GM15510 (cell line): ENCODE data around the gene DTD1.

Source experiments
- POLR2A ChIP-seq: IDR thresholded peaks from 3 replicates; pipeline ENCODE4 v1.6.1; 2011; ENCODE audit warnings: borderline replicate concordance; ENCODE audit not compliant: insufficient read length; ENCODE audit errors: extremely low read depth

Gene DTD1, protein sequence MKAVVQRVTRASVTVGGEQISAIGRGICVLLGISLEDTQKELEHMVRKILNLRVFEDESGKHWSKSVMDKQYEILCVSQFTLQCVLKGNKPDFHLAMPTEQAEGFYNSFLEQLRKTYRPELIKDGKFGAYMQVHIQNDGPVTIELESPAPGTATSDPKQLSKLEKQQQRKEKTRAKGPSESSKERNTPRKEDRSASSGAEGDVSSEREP

DNA sequence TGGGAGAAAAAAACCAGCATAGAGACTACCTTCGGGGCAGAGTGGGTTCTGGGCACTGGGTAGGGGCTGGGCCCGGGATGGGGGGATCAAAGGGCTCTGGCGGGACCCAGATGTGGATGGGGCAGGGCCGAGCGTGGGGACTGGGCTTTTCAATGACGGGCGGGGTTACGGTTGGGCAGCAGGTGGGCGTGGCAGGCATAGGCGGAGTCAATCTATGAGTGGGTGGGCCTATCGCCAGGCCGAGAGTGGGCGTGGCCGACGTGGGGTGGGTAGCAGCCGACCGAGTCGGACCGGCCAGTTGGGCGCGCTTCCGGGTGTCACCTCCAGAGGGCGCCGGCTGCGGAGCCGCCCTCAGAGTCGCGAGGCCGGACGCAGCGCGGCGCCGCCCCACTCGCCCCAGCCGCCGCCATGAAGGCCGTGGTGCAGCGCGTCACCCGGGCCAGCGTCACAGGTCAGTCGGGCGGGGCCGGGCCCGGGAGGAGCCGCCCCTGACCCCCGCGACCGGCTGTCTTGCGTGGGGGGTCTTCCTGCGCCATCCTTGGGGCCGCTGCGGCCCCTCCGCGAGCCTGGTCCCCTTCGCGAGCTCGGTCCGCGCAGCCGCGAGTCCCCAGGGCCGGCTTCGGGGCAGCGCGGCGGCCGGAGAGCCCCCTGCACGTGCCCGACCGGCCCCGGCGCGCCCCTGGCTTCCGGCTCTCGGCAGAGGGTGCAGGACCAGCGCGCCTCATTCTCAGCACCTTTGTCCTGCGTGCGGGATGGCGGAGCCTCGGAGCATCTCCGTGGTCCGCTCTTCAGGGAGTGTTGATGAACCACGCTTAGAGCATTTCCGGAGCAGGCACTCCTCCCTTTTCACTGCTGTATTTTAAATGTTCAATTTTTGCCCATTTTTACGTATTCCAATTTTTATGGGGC is at the start of gene DTD1:
Gene DTD1, plus strand, starts transcription at position 390 of the 909 bp plus-strand sequence. Its CDS starts 19 bp downstream, at position 409.
- peak; percentile 69 for TF ChIP-seq POLR2A

- TF ChIP-seq POLR2A: no peak
Observed at GRCh38 chr20:18541741-18542140, 46.1 kb upstream of the DTD1 start.

DNA sequence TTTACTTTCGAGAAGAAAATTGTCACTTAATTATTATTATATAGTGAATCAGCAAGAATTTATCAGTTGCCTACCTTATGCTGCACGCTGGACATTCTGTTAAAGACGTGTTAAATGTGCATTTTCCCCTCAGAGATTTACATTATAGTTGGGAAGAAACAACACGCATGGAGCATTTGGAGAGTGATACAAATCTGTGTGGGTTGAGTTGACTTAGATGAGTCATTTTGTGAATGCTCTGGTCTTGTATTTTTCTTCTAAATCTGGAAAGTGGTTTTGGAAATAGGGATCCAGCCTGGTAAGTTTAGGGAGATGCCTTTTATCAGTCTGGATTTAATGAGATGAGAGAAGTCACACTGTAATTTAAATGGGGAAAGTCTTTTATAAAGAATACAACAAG is 44.6 kb upstream of the DTD1 start:
- no peak for TF ChIP-seq POLR2A

GRCh38 chr20:18543932-18544331 is 43.9 kb upstream of the DTD1 start:
- TF ChIP-seq POLR2A: no peak

DNA sequence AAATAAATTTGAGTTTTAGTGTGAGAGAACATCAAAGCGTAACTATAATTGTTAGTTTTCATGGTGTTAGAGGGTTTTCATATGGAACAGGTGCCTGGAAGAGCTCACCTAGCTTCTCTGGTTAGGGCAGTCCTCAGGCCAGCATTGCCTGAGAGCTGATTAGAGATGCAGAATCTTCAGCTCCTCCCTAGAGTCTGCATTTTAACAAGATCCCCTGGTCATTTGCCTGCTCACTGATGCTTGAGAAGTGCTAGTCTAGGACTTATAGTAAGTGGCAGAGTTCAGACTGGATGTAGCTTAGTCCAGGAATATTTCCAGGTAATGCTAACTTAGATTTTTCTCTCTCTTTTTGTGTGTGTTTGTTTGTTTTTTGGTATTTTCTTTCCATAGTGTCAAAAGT is 42.3 kb upstream of the DTD1 start:
- TF ChIP-seq POLR2A: no peak

DNA sequence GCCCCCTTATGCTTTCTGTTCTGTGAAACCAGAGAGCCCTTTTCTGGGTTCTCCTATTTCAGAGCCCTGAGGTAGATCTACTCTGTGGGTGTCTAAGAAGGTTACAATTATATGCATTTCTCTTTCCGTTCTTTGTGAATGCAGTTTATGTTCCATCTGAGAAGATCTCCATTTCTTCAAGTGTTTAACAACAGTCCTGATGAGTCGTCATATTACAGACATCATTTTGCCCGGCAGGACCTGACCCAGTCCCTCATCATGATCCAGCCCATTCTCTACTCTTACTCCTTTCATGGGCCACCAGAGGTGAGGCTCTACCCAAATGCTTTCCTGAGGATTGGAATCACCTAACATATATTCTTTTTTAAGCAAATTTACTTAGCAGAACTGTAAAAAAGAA is 39.4 kb upstream of the DTD1 start:
- TF ChIP-seq POLR2A: no peak

GRCh38 chr20:18553746-18554145 is 34.1 kb upstream of the DTD1 start:
- TF ChIP-seq POLR2A: no peak

DNA sequence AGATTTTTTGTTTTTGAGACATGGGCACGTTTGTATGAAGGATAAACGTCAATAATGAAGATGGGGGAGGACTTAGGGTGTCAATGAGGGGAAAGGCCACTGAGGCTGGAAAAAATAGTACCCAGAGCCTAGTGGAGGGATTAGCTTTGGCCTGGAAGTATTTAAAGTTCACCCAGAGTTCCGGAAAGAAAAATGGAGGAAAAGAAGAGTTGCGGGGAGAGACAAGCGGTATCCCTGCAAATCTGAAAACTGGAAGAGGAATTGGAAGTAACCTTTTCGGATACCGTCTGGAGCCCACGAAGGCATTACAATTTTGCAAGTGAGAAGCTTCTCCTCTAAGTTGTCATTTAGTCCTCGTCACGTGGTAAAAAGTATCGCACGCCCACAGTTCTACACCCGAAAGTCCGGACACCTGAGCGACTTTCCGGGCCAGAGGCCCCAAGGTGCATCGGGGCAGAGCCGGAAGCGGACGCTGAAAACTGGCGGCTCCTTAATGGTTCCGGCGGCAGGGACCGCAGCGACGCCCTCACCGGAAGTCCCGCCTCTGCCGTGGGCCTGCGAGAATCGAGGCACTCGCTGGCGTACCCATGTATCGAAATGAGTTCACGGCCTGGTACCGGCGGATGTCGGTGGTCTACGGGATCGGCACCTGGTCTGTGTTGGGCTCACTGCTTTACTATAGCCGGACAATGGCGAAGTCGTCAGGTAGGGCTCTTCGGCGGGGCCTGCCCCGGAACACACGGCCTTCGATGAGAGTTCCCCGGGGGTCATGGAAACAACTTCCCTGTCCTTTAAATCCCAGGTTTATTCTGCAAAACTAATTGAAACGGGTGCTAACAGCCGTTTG is 20.7 kb upstream of the DTD1 start, which contains the start of gene SMIM26:
Gene SMIM26, plus strand, starts transcription at position 541 of the 847 bp plus-strand sequence. Its CDS starts 47 bp downstream, at position 588.
- TF ChIP-seq POLR2A: peak; percentile 91

DNA sequence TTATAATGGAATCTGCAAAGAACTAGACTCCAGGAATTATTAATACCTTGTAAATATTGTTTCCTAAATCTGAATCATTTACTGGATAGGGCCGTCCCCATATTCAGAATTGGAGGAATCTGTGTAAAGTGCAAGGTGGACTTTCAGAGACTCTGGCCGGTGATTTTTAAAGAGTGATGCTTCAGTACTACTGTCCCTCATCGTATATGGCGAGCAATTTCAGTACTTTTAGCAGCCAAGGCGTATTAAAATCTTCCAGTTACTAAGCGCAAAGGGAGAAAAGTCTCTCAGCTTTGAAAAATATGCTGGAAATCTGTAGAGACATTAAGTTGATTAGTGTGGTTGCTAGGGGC is 20.1 kb upstream of the DTD1 start:
- TF ChIP-seq POLR2A: no peak

DNA sequence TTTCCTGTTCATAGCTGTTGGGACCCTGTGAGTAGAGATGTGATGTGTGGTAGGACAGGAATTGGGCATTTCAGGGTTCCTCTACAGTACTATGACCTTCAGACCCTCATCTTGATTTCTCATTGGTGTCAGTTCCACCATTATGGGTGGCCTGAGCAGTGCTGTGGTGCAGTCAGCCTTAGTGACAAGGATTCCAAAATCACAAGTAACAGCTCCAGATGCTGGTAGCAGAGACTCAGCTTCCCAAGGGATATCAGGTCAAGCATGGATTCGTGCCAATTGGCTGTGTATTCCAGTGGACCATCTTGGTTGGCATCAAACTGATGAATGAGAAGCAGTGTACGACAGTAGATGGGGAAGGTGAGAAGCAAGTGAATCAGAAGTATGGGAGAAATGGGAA is 16.8 kb upstream of the DTD1 start:
- TF ChIP-seq POLR2A: no peak

GRCh38 chr20:18571578-18571977 is 16.3 kb upstream of the DTD1 start:
- no peak for TF ChIP-seq POLR2A

- TF ChIP-seq POLR2A: no peak
Observed at GRCh38 chr20:18577942-18578341, 9.9 kb upstream of the DTD1 start.

DNA sequence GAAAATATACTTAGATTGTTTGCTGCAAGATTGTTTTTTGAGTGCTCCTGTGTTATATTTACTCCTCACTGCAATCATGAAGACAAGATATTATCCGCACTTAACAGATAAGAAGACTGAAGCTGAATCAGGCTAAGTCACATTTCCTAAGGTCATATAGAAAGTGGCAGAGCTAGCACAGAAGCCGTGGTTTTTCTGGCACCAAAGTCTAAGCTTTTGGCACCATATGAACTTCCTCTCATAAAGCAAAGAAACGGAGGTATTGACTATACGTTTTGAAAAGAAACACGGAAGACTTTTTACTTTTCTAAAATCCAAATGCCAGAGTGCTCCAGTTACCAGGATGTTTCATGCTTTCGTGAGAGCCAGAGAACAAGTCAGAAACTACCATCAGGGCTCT is 9.3 kb upstream of the DTD1 start:
- TF ChIP-seq POLR2A: no peak

- TF ChIP-seq POLR2A: no peak
Observed at GRCh38 chr20:18580012-18580411, 7.8 kb upstream of the DTD1 start.

DNA sequence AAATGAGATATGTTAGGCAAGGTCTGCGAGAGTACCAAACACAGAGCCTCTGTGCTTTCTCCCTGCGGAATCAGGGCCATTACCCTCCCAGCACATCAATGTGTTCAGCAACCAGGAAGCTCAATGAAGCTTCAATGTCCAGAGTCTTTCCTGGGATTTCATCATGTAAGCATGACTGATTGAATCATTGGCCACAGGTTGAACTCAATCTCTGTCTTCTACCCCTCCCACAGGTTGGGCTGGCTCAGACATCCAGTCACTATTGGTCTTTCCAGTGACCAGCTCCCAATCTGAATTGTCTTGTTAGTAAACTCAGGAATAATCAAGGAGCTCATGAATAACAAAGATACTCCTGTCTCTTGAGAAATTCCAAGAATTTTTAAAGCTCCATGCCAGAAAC is 2.7 kb upstream of the DTD1 start:
- TF ChIP-seq POLR2A: no peak

DNA sequence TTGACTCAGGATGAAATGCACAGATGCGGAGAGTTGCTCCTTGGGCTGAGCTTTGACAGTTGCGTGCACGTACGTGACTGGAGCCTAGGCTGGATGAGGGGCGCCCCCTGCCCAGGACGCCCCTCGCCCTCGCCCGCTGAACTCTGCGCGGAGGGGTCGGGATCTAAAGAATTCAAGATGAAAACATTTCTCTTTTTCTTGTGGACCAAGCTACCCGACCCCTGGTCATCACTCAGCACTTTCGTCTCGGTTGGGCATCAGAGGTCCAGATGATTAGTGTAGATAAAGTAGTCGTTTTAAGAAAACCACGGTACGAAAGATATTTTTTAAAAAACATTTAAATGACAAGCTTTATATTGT is 700 bp downstream of the DTD1 start:
- TF ChIP-seq POLR2A: no peak
